Measurements from ENCODE around the gene EIPR1.

Gene EIPR1

GRCh38 chr2:3324404-3325281 is 53.0 kb downstream of the EIPR1 start:
- CTCF ChIA-PET = interaction anchor here (1.0 kb wide), 1 partner anchor 10 kb away, joined by 4 read pairs; no protein-coding TSS in a partner anchor
- POLR2A ChIA-PET = no interaction called here
- DNase-seq (ENCODE audit: extremely low spot score) = no peak
- TF ChIP-seq CTCF (IDR thresholded peaks at IDR 0.05; ENCODE audit: control extremely low read depth, extremely low read depth, low read depth, missing control alignments) = no peak

- TF ChIP-seq CTCF (IDR thresholded peaks at IDR 0.05; ENCODE audit: control extremely low read depth, extremely low read depth, low read depth, missing control alignments) = no peak
- CTCF ChIA-PET = interaction anchor here (1.0 kb wide), 1 partner anchor 10 kb away, joined by 4 read pairs; no protein-coding TSS in a partner anchor
- DNase-seq (ENCODE audit: extremely low spot score) = no peak
- POLR2A ChIA-PET = no interaction called here
Measured at GRCh38 chr2:3324036-3324386, 53.6 kb downstream of the EIPR1 start.

- ChIA-PET CTCF (interaction anchor here (1.0 kb wide), 1 partner anchor 9 kb away, joined by 4 read pairs; no protein-coding TSS in a partner anchor), POLR2A (no interaction called here)
- no peak for TF ChIP-seq CTCF (IDR thresholded peaks at IDR 0.05; ENCODE audit: control extremely low read depth, extremely low read depth, low read depth, missing control alignments)
- DNase-seq (ENCODE audit: extremely low spot score) = no peak
Measured at GRCh38 chr2:3323360-3324035, 54.1 kb downstream of the EIPR1 start.

GRCh38 chr2:3322311-3322970 is 55.2 kb downstream of the EIPR1 start:
- ChIA-PET POLR2A (no interaction called here), CTCF (interaction anchor here (1.3 kb wide), 2 partner anchors 11 to 100 kb away, joined by 3 to 4 read pairs; no protein-coding TSS in a partner anchor)
- TF ChIP-seq CTCF (IDR thresholded peaks at IDR 0.05; ENCODE audit: control extremely low read depth, extremely low read depth, low read depth, missing control alignments) = no peak
- no peak for DNase-seq (ENCODE audit: extremely low spot score)

GRCh38 chr2:3321825-3322224 is 55.8 kb downstream of the EIPR1 start:
- TF ChIP-seq CTCF (IDR thresholded peaks at IDR 0.05; ENCODE audit: control extremely low read depth, extremely low read depth, low read depth, missing control alignments) = no peak
- DNase-seq (ENCODE audit: extremely low spot score) = no peak
- POLR2A ChIA-PET = no interaction called here
- CTCF ChIA-PET = interaction anchor here (1.3 kb wide), 2 partner anchors 10 to 101 kb away, joined by 3 to 4 read pairs; no protein-coding TSS in a partner anchor

GRCh38 chr2:3320910-3321605 is 56.6 kb downstream of the EIPR1 start:
- CTCF ChIA-PET = interaction anchor here (0.8 to 1.3 kb wide), 2 partner anchors 17 to 102 kb away, joined by 3 to 4 read pairs; no protein-coding TSS in a partner anchor
- DNase-seq (ENCODE audit: extremely low spot score) = no peak
- no peak for TF ChIP-seq CTCF (IDR thresholded peaks at IDR 0.05; ENCODE audit: control extremely low read depth, extremely low read depth, low read depth, missing control alignments)
- POLR2A ChIA-PET = no interaction called here
